Measurements from ENCODE around the gene TPSB2.
"Not testable (repeated sequence)": the region's sequence is repeated elsewhere in the genome, so short reads cannot be mapped to it uniquely, and the experiment has no call there.

TPSB2 gene

GRCh38 chr16:1272453-1273198 is 42.6 kb upstream of the TPSB2 start:
- Histone ChIP-seq H3K27ac (no peak overlapping the region), H3K9ac (no peak overlapping the region), H3K27me3 (ENCODE audit: control insufficient read depth, insufficient read depth, low read length) (no peaks in the 10 kb centered on the region), H3K4me2 (ENCODE audit: low read length) (no peak overlapping the region), H3K79me2 (no peaks in the 10 kb centered on the region), H3K4me3 (ENCODE audit: low read depth, low read length) (no peak overlapping the region), H3K4me1 (peaks cover 5% of the 10 kb centered on the region), H3K36me3 (ENCODE audit: control insufficient read depth, insufficient read depth, low read length) (no peaks in the 10 kb centered on the region), H3K9me3 (ENCODE audit: control insufficient read depth, low read length) (no peaks in the 10 kb centered on the region), H2AFZ (no peak overlapping the region)
- TF ChIP-seq CTCF (IDR thresholded peaks at IDR 0.05), result no peak

GRCh38 chr16:1271724-1272413 is 41.9 kb upstream of the TPSB2 start:
- H3K9me3 ChIP-seq (ENCODE audit: control insufficient read depth, low read length); H3K79me2 ChIP-seq; H3K36me3 ChIP-seq (ENCODE audit: control insufficient read depth, insufficient read depth, low read length): not testable (repeated sequence)

GRCh38 chr16:1271380-1271723 is 41.4 kb upstream of the TPSB2 start:
- Histone ChIP-seq H3K27ac (no peak overlapping the region), H3K79me2 (no peaks in the 10 kb centered on the region), H3K4me2 (ENCODE audit: low read length) (no peak overlapping the region), H2AFZ (no peak overlapping the region), H3K9ac (no peak overlapping the region), H3K4me3 (ENCODE audit: low read depth, low read length) (no peak overlapping the region), H3K9me3 (ENCODE audit: control insufficient read depth, low read length) (no peaks in the 10 kb centered on the region), H3K36me3 (ENCODE audit: control insufficient read depth, insufficient read depth, low read length) (no peaks in the 10 kb centered on the region), H3K27me3 (ENCODE audit: control insufficient read depth, insufficient read depth, low read length) (no peaks in the 10 kb centered on the region), H3K4me1 (peaks cover 5% of the 10 kb centered on the region)
- TF ChIP-seq CTCF (IDR thresholded peaks at IDR 0.05), result no peak

More at GRCh38 chr16:1271724-1272413, 41.9 kb upstream of the TPSB2 start:
- H3K27me3 ChIP-seq (ENCODE audit: control insufficient read depth, insufficient read depth, low read length); H3K27ac ChIP-seq; H3K4me3 ChIP-seq (ENCODE audit: low read depth, low read length); H3K4me1 ChIP-seq; H3K4me2 ChIP-seq (ENCODE audit: low read length); H2AFZ ChIP-seq; H3K9ac ChIP-seq: not testable (repeated sequence)

- H3K4me2 ChIP-seq (ENCODE audit: low read length); H3K9me3 ChIP-seq (ENCODE audit: control insufficient read depth, low read length); H3K27me3 ChIP-seq (ENCODE audit: control insufficient read depth, insufficient read depth, low read length); H3K4me3 ChIP-seq (ENCODE audit: low read depth, low read length); H3K27ac ChIP-seq; H3K36me3 ChIP-seq (ENCODE audit: control insufficient read depth, insufficient read depth, low read length); H2AFZ ChIP-seq; H3K79me2 ChIP-seq; H3K9ac ChIP-seq; H3K4me1 ChIP-seq: not testable (repeated sequence)
These were observed 39.4 kb upstream of the TPSB2 start for GRCh38 chr16:1269418-1269817.

GRCh38 chr16:1265826-1266225 is 35.8 kb upstream of the TPSB2 start:
- Histone ChIP-seq H2AFZ (no peak overlapping the region), H3K27ac (no peak overlapping the region), H3K9ac (no peak overlapping the region), H3K4me1 (peaks cover 4% of the 10 kb centered on the region), H3K4me2 (ENCODE audit: low read length) (no peak overlapping the region), H3K79me2 (no peaks in the 10 kb centered on the region), H3K27me3 (ENCODE audit: control insufficient read depth, insufficient read depth, low read length) (peaks cover 6% of the 10 kb centered on the region), H3K36me3 (ENCODE audit: control insufficient read depth, insufficient read depth, low read length) (no peaks in the 10 kb centered on the region), H3K4me3 (ENCODE audit: low read depth, low read length) (no peak overlapping the region), H3K9me3 (ENCODE audit: control insufficient read depth, low read length) (no peaks in the 10 kb centered on the region)
- TF ChIP-seq CTCF (IDR thresholded peaks at IDR 0.05), result no peak

All from parathyroid adenoma (tissue), 2 donors.